SK-N-SH (cell line): ENCODE results near the gene PLVAP. TPM values are rescaled to one million over a fixed set of nuclear protein-coding genes. Genes with fewer than 3 reads are reported as not detected.

ENCODE experiments used
- CTCF ChIA-PET: fragments of 300-600, 350-600 bp; formaldehyde crosslinking; extraction: SDS; loops from one replicate; lab custom pipeline; 2021; lab: Yijun Ruan, JAX
- POLR2A ChIA-PET: fragments of 350-600 bp; sonication (Branson Sonifier 250); formaldehyde crosslinking; extraction: SDS; loops from one replicate; lab custom pipeline; 2020; ENCODE audit warnings: antibody characterized with exemption, inconsistent platforms; lab: Yijun Ruan, JAX
- DNase-seq: peaks from one replicate; pipeline ENCODE4 v3.0.0; 2012
- H2AFZ ChIP-seq: fragments of 200-600 bp; sonication (generic); 2 replicates; pipeline ENCODE4 v1.8.1; 2016; ENCODE audit warnings: antibody characterized with exemption, mild to moderate bottlenecking, low read depth
- H3F3A ChIP-seq: fragments of 200-600 bp; sonication (generic); replicated peaks from 2 replicates; pipeline ENCODE3; 2016; ENCODE audit warnings: antibody characterized with exemption, mild to moderate bottlenecking; ENCODE audit not compliant: insufficient read depth
- H3K27ac ChIP-seq, 2 experiments: fragments of 200-500 bp in 1 of 2; fragments of 200-600 bp in 1 of 2; sonication (Bioruptor generic) in 1 of 2; sonication (generic), shearing (Covaris generic) in 1 of 2; 2 replicates each; pipeline versions ENCODE4 v1.5.1 to v1.6.1; 2014 to 2016; ENCODE audit warnings: low read depth in 2 of 2, inconsistent platforms in 1 of 2, low read length in 1 of 2, mild to moderate bottlenecking in 1 of 2, mixed read lengths in 1 of 2
- H3K27me3 ChIP-seq: fragments of 200-600 bp; sonication (generic), shearing (Covaris generic); 2 replicates; pipeline ENCODE4 v1.6.1; 2016; ENCODE audit warnings: mixed run types; ENCODE audit not compliant: insufficient read depth
- H3K36me3 ChIP-seq, 2 experiments: fragments of 200-500 bp in 1 of 2; fragments of 200-600 bp in 1 of 2; sonication (Bioruptor generic) in 1 of 2; sonication (generic) in 1 of 2; replicated peaks in 1 of 2; 2 replicates each; pipeline versions ENCODE3 to v1.5.1; 2014 to 2016; ENCODE audit warnings: low read length in 1 of 2, mild to moderate bottlenecking in 1 of 2; ENCODE audit not compliant: insufficient read depth in 2 of 2, control insufficient read depth in 1 of 2
- H3K4me1 ChIP-seq, 2 experiments: fragments of 200-500 bp in 1 of 2; fragments of 200-600 bp in 1 of 2; sonication (Bioruptor generic) in 1 of 2; sonication (generic), shearing (Covaris generic) in 1 of 2; 2 replicates each; pipeline versions ENCODE4 v1.5.1 to v1.6.1; 2014 to 2016; ENCODE audit warnings: low read depth in 1 of 2, low read length in 1 of 2, mixed run types in 1 of 2; ENCODE audit not compliant: insufficient read depth in 2 of 2, control insufficient read depth in 1 of 2
- H3K4me2 ChIP-seq: fragments of 200-600 bp; sonication (generic), shearing (Covaris generic); 2 replicates; pipeline ENCODE4 v1.6.1; 2017; ENCODE audit warnings: mixed run types
- H3K4me3 ChIP-seq, 2 experiments: fragments of 200-500 bp in 1 of 2; fragments of 200-600 bp in 1 of 2; sonication (Bioruptor generic) in 1 of 2; sonication (generic), shearing (Covaris generic) in 1 of 2; 2 replicates each; pipeline versions ENCODE4 v1.5.1 to v1.8.1; 2014 to 2016; ENCODE audit warnings: low read depth in 2 of 2, inconsistent platforms in 1 of 2, low read length in 1 of 2, mild to moderate bottlenecking in 1 of 2, mixed read lengths in 1 of 2, moderate library complexity in 1 of 2
- H3K79me2 ChIP-seq: fragments of 200-600 bp; sonication (generic); 2 replicates; pipeline ENCODE4 v1.8.1; 2017; ENCODE audit warnings: mild to moderate bottlenecking; ENCODE audit not compliant: insufficient read depth
- H3K9ac ChIP-seq: fragments of 200-600 bp; sonication (generic); 2 replicates; pipeline ENCODE4 v1.6.1; 2017; ENCODE audit warnings: mixed run types
- H3K9me2 ChIP-seq: fragments of 200-600 bp; sonication (generic); 2 replicates; pipeline ENCODE4 v1.6.1; 2017; ENCODE audit warnings: mixed run types
- H3K9me3 ChIP-seq: fragments of 200-600 bp; sonication (generic); 2 replicates; pipeline ENCODE4 v1.6.1; 2017; ENCODE audit warnings: mixed run types, mild to moderate bottlenecking, moderate library complexity
- H4K20me1 ChIP-seq: fragments of 200-600 bp; sonication (generic); 2 replicates; pipeline ENCODE4 v1.6.1; 2017; ENCODE audit warnings: mild to moderate bottlenecking, mixed run types; ENCODE audit not compliant: insufficient read depth
- CTCF ChIP-seq: fragments of 200-600 bp; sonication (generic); IDR thresholded peaks from 2 replicates; pipeline ENCODE4 v1.6.1; 2017; ENCODE audit warnings: antibody characterized with exemption, mild to moderate bottlenecking, moderate library complexity
- ELF1 ChIP-seq: IDR thresholded peaks from 2 replicates; pipeline ENCODE4 v1.4.0; 2012
- EP300 ChIP-seq, 2 experiments: IDR thresholded peaks; 2 replicates each; pipeline versions ENCODE4 v1.4.0 to v1.6.1; 2012; ENCODE audit warnings: borderline replicate concordance in 1 of 2, low read depth in 1 of 2, low read length in 1 of 2
- FOSL2 ChIP-seq: IDR thresholded peaks from 2 replicates; pipeline ENCODE4 v1.4.0; 2012; ENCODE audit warnings: low read depth, mild to moderate bottlenecking, moderate library complexity, borderline replicate concordance
- GABPA ChIP-seq: IDR thresholded peaks from 2 replicates; pipeline ENCODE4 v1.4.0; 2012; ENCODE audit warnings: low read depth, mild to moderate bottlenecking
- GATA2 ChIP-seq: sonication (generic); formaldehyde crosslinking; IDR thresholded peaks from 2 replicates; pipeline ENCODE4 v1.5.0; 2020; ENCODE audit warnings: mild to moderate bottlenecking, missing genetic modification reagents
- MAX ChIP-seq: IDR thresholded peaks from 2 replicates; pipeline ENCODE4 v1.4.0; 2012; ENCODE audit warnings: low read depth
- NFIC ChIP-seq: IDR thresholded peaks from 2 replicates; pipeline ENCODE4 v1.4.0; 2012; ENCODE audit warnings: borderline replicate concordance
- POLR2AphosphoS5 ChIP-seq: IDR thresholded peaks from 2 replicates; pipeline ENCODE4 v1.6.1; 2012; ENCODE audit warnings: low read depth, low read length
- ZBTB33 ChIP-seq: IDR thresholded peaks from 2 replicates; pipeline ENCODE4 v1.4.0; 2012; ENCODE audit warnings: low read depth, borderline replicate concordance
- WGBS: methylation state at CpG from one replicate; pipeline ENCODE4 v1.1.6; 2017; ENCODE audit warnings: low lambda C conversion rate; 5-methylcytosine and 5-hydroxymethylcytosine counted together
- polyA plus RNA-seq, 3 experiments: library from polyadenylated mRNA; depleted of rRNA; stranded (reverse); fragments of >200 nt; gene quantifications; 2 replicates each; pipeline ENCODE4 v1.2.3, GENCODE V29; 2012

The PLVAP gene
- polyA plus RNA-seq, 1 of the 3 experiments (the other 2 are of a cell fraction): not detected

- Histone ChIP-seq H4K20me1 (no peaks in the 10 kb centered on the region), H3K9me2 (no peaks in the 10 kb centered on the region), H3K79me2 (no peaks in the 10 kb centered on the region), H3K9me3 (no peaks in the 10 kb centered on the region), H2AFZ (peak overlapping the region; percentile 92; the same call in 1 of the 2 replicates), H3K4me2 (peak overlapping the region; percentile 52; the same call in 1 of the 2 replicates), H3K27me3 (no peaks in the 10 kb centered on the region), H3K36me3 (no peaks in the 10 kb centered on the region), H3K4me1 (peaks cover 5 to 6% of the 10 kb centered on the region in 2 experiments; a peak in 1 of 4 replicates), H3F3A (no peaks in the 10 kb centered on the region), H3K4me3 (no peak overlapping the region), H3K27ac (peak overlapping the region; percentile 12 to 45; a peak in 3 of 4 replicates), H3K9ac (peak overlapping the region; percentile 25; the same call in 1 of the 2 replicates)
- ChIA-PET POLR2A (no interaction called here), CTCF (interaction anchor here (0.7 to 8.9 kb wide), 6 partner anchors 15 to 117 kb away, joined by 3 to 80 read pairs (median 4); no protein-coding TSS in a partner anchor)
- no peak for TF ChIP-seq POLR2AphosphoS5
- peak; percentile 73 for TF ChIP-seq NFIC
- TF ChIP-seq ZBTB33: no peak
- TF ChIP-seq ELF1: peak; percentile 28; the same call in 1 of the 2 replicates
- peak; percentile 54; the same call in 1 of the 2 replicates for TF ChIP-seq MAX
- TF ChIP-seq EP300 (IDR thresholded peaks at IDR 0.05; ENCODE audit: borderline replicate concordance in 1 of 2, low read depth in 1 of 2, low read length in 1 of 2): no peak
- TF ChIP-seq CTCF: no peak
- TF ChIP-seq GATA2 (CRISPR knock-in tag): no peak
- peak; percentile 69 for TF ChIP-seq FOSL2
- TF ChIP-seq GABPA: peak; percentile 72
- DNase-seq: peak; percentile 86
- WGBS: 7% methylated on average over 11 of the region's 12 CpGs
Measured at GRCh38 chr19:17348700-17349099, 28.4 kb downstream of the PLVAP start.

GRCh38 chr19:17347877-17348276, 29.3 kb downstream of the PLVAP start:
- no peaks in the 10 kb centered on the region for H3K36me3 ChIP-seq

More at GRCh38 chr19:17347877-17348276, 29.3 kb downstream of the PLVAP start:
- Histone ChIP-seq H3K4me1 (peaks cover 5 to 6% of the 10 kb centered on the region in 2 experiments; a peak in 1 of 4 replicates), H3K9me2 (no peaks in the 10 kb centered on the region), H4K20me1 (no peaks in the 10 kb centered on the region), H3K9me3 (no peaks in the 10 kb centered on the region), H3K4me3 (no peak overlapping the region), H3K4me2 (no peak overlapping the region), H3K9ac (no peak overlapping the region), H3K27me3 (no peaks in the 10 kb centered on the region), H3K27ac (no peak overlapping the region), H3K79me2 (no peaks in the 10 kb centered on the region), H3F3A (no peaks in the 10 kb centered on the region), H2AFZ (no peak overlapping the region)
- DNase-seq: no peak
- ChIA-PET POLR2A (no interaction called here), CTCF (interaction anchor here (0.9 to 8.9 kb wide), 9 partner anchors 10 to 100 kb away, joined by 3 to 80 read pairs (median 4); no protein-coding TSS in a partner anchor)
- WGBS: 92% methylated on average over 2 of the region's 2 CpGs
- TF ChIP-seq POLR2AphosphoS5: no peak
